CD4-positive, CD25-positive, alpha-beta regulatory T cell (primary cell): ENCODE data around the gene ATP6V0D1. TPM values are rescaled to one million over a fixed set of nuclear protein-coding genes. Genes with fewer than 3 reads are reported as not detected.
A peak's percentile ranks its signal among the peaks of the same experiment; 100 is the strongest.

ENCODE experiments used
- ATAC-seq, 2 donors: fragments of 150-1000 bp; cut with Tn5 transposase; one replicate each; pipeline ENCODE4 v1.10.0; 2021; ENCODE audit warnings: low read depth in 2 of 2, moderate number of reproducible peaks in 2 of 2, moderate library complexity in 1 of 2
- DNase-seq, 3 donors: peaks; one replicate each; pipeline versions ENCODE4 v3.0.0 to v3.0.0-alpha.2; 2012 to 2022; ENCODE audit warnings: mixed read lengths in 1 of 3
- H3K27ac ChIP-seq: one replicate; pipeline ENCODE4 v1.7.0; 2013; ENCODE audit warnings: mild to moderate bottlenecking, low read length; ENCODE audit not compliant: insufficient read depth, poor library complexity, severe bottlenecking
- H3K27me3 ChIP-seq: one replicate; pipeline ENCODE4 v1.7.0; 2013; ENCODE audit warnings: low read length; ENCODE audit not compliant: control insufficient read depth, insufficient read depth
- H3K36me3 ChIP-seq: one replicate; pipeline ENCODE4 v1.7.0; 2013; ENCODE audit warnings: mild to moderate bottlenecking, low read length, moderate library complexity; ENCODE audit not compliant: control insufficient read depth, insufficient read depth
- H3K4me1 ChIP-seq: 2 replicates; pipeline ENCODE4 v1.7.0; 2013; ENCODE audit warnings: mild to moderate bottlenecking, low read length; ENCODE audit not compliant: insufficient read depth, control insufficient read depth, poor library complexity, severe bottlenecking
- H3K4me3 ChIP-seq: one replicate; pipeline ENCODE4 v1.7.0; 2013; ENCODE audit warnings: low read depth, mild to moderate bottlenecking, low read length, moderate library complexity
- H3K9me3 ChIP-seq, 2 experiments: 1 replicate in 1 of 2; 2 replicates in 1 of 2; pipeline ENCODE4 v1.7.0; 2013; ENCODE audit warnings: low read length in 2 of 2, mild to moderate bottlenecking in 1 of 2, moderate library complexity in 1 of 2; ENCODE audit not compliant: control insufficient read depth in 2 of 2
- H3K27ac Mint-ChIP-seq, 3 donors: one replicate each; pipeline ENCODE4 v1.8.0; 2020 to 2022; ENCODE audit warnings: mild to moderate bottlenecking in 3 of 3, mixed read lengths in 3 of 3, moderate library complexity in 2 of 3
- H3K27me3 Mint-ChIP-seq: one replicate; pipeline ENCODE4 v1.8.0; 2022; ENCODE audit warnings: mild to moderate bottlenecking, mixed read lengths
- H3K36me3 Mint-ChIP-seq: one replicate; pipeline ENCODE4 v1.8.0; 2020; ENCODE audit warnings: mixed read lengths
- H3K4me1 Mint-ChIP-seq, 4 donors: one replicate each; pipeline ENCODE4 v1.8.0; 2020 to 2022; ENCODE audit warnings: mixed read lengths in 4 of 4, mild to moderate bottlenecking in 1 of 4
- H3K4me3 Mint-ChIP-seq, 4 donors: one replicate each; pipeline ENCODE4 v1.8.0; 2020 to 2022; ENCODE audit warnings: mild to moderate bottlenecking in 4 of 4, mixed read lengths in 4 of 4, moderate library complexity in 3 of 4
- H3K9me3 Mint-ChIP-seq, 7 donors: one replicate each; pipeline ENCODE4 v1.8.0; 2020 to 2022; ENCODE audit warnings: mixed read lengths in 7 of 7, mild to moderate bottlenecking in 3 of 7, moderate library complexity in 2 of 7
- polyA plus RNA-seq, 4 donors: library from polyadenylated mRNA; unstranded; fragments of 300-500 nt; fragmentation: Illumina TruSeq; gene quantifications; one replicate each; pipeline ENCODE4 v1.2.3, GENCODE V29; 2021
- total RNA-seq: library from RNA; stranded (reverse); gene quantifications from one replicate; pipeline ENCODE4 v1.2.3, GENCODE V29; 2022

ATP6V0D1 gene
- total and polyA plus RNA-seq, 5 donors from 2014 or later, result 92.5 to 141 (median 127) TPM

- DNase-seq (peak in 2 of 3 donors; percentile 7 to 16), ATAC-seq (peak in 1 of 2 donors; percentile 13)
- Histone ChIP-seq H3K27ac (no peak within 1 kb of the TSS), H3K36me3 (no peaks in the 10 kb centered on the region), H3K4me3 (no peak within 1 kb of the TSS), H3K27me3 (no peaks in the 10 kb centered on the region), H3K4me1 (peaks cover 18% of the 10 kb centered on the region), H3K9me3 (no peaks in the 10 kb centered on the region)
- Mint-ChIP-seq H3K27me3 (peaks cover 47% of the 10 kb centered on the region), H3K4me3 (peak within 1 kb of the TSS; percentile 22 to 62 (median 54)), H3K9me3 (peaks cover 0 to 1% (median 0%) of the 10 kb centered on the region in 7 donors), H3K36me3 (no peaks in the 10 kb centered on the region), H3K4me1 (peaks cover 0 to 18% (median 3%) of the 10 kb centered on the region in 4 donors), H3K27ac (no peak within 1 kb of the TSS)
Observed at GRCh38 chr16:67393111-67393787, 87.7 kb downstream of the ATP6V0D1 start, which contains the start of gene TPPP3. TPPP3 (minus strand) TSS chr16:67393498; CDS start chr16:67391111, 2,387 bp downstream.

- Histone ChIP-seq H3K4me3 (no peak overlapping the region), H3K27me3 (no peaks in the 10 kb centered on the region), H3K27ac (no peak overlapping the region), H3K36me3 (no peaks in the 10 kb centered on the region), H3K9me3 (no peaks in the 10 kb centered on the region), H3K4me1 (peaks cover 18% of the 10 kb centered on the region)
- Mint-ChIP-seq H3K4me1 (peaks cover 0 to 18% (median 3%) of the 10 kb centered on the region in 4 donors), H3K36me3 (no peaks in the 10 kb centered on the region), H3K27ac (no peak overlapping the region), H3K27me3 (peaks cover 45% of the 10 kb centered on the region), H3K9me3 (peaks cover 0 to 1% (median 0%) of the 10 kb centered on the region in 7 donors), H3K4me3 (peak overlapping the region in 2 of 4 donors; percentile 22 to 53)
- DNase-seq (no peak), ATAC-seq (no peak)
Observed at GRCh38 chr16:67392301-67393059, 88.5 kb downstream of the ATP6V0D1 start.

- Histone ChIP-seq H3K27me3 (no peaks in the 10 kb centered on the region), H3K4me1 (peaks cover 18% of the 10 kb centered on the region), H3K4me3 (no peak overlapping the region), H3K36me3 (no peaks in the 10 kb centered on the region), H3K9me3 (no peaks in the 10 kb centered on the region), H3K27ac (no peak overlapping the region)
- Mint-ChIP-seq H3K4me1 (peaks cover 0 to 15% (median 3%) of the 10 kb centered on the region in 4 donors), H3K27me3 (peaks cover 38% of the 10 kb centered on the region), H3K9me3 (peaks cover 0 to 1% (median 0%) of the 10 kb centered on the region in 7 donors), H3K27ac (peak overlapping the region in 1 of 3 donors; percentile 31), H3K36me3 (no peaks in the 10 kb centered on the region), H3K4me3 (peak overlapping the region in 1 of 4 donors; percentile 16)
- DNase-seq (no peak), ATAC-seq (no peak)
Observed at GRCh38 chr16:67391424-67392300, 89.3 kb downstream of the ATP6V0D1 start.

GRCh38 chr16:67390816-67391423, 90.0 kb downstream of the ATP6V0D1 start:
- H3K4me3 Mint-ChIP-seq, result no peak overlapping the region
- peaks cover 0 to 15% (median 3%) of the 10 kb centered on the region in 4 donors for H3K4me1 Mint-ChIP-seq
- no peaks in the 10 kb centered on the region for H3K27me3 ChIP-seq
- ATAC-seq (no peak), DNase-seq (no peak)
- H3K27ac ChIP-seq, result no peak overlapping the region
- H3K9me3 ChIP-seq, result no peaks in the 10 kb centered on the region
- H3K36me3 Mint-ChIP-seq, result no peaks in the 10 kb centered on the region
- H3K27me3 Mint-ChIP-seq, result peaks cover 36% of the 10 kb centered on the region
- H3K27ac Mint-ChIP-seq, result no peak overlapping the region
- no peak overlapping the region for H3K4me3 ChIP-seq
- H3K4me1 ChIP-seq, result peaks cover 18% of the 10 kb centered on the region
- H3K36me3 ChIP-seq, result no peaks in the 10 kb centered on the region
- H3K9me3 Mint-ChIP-seq, result peaks cover 0 to 1% (median 0%) of the 10 kb centered on the region in 7 donors

GRCh38 chr16:67389911-67390815, 90.8 kb downstream of the ATP6V0D1 start:
- Mint-ChIP-seq H3K27ac (no peak overlapping the region), H3K4me1 (peaks cover 0 to 12% (median 3%) of the 10 kb centered on the region in 4 donors), H3K4me3 (no peak overlapping the region), H3K36me3 (no peaks in the 10 kb centered on the region), H3K9me3 (peaks cover 0 to 1% (median 0%) of the 10 kb centered on the region in 7 donors), H3K27me3 (peaks cover 30% of the 10 kb centered on the region)
- DNase-seq (no peak), ATAC-seq (peak in 1 of 2 donors; percentile 7)
- H3K4me1 ChIP-seq, result peaks cover 18% of the 10 kb centered on the region
- no peaks in the 10 kb centered on the region for H3K27me3 ChIP-seq
- H3K9me3 ChIP-seq, result no peaks in the 10 kb centered on the region
- H3K36me3 ChIP-seq, result no peaks in the 10 kb centered on the region
- H3K4me3 ChIP-seq, result no peak overlapping the region
- H3K27ac ChIP-seq, result no peak overlapping the region

GRCh38 chr16:67388591-67388990, 92.4 kb downstream of the ATP6V0D1 start:
- DNase-seq (no peak), ATAC-seq (no peak)
- H3K9me3 Mint-ChIP-seq, result peaks cover 0 to 1% (median 0%) of the 10 kb centered on the region in 7 donors
- H3K27me3 Mint-ChIP-seq, result peaks cover 22% of the 10 kb centered on the region
- no peaks in the 10 kb centered on the region for H3K9me3 ChIP-seq
- H3K27ac ChIP-seq, result no peak overlapping the region
- peaks cover 0 to 5% (median 0%) of the 10 kb centered on the region in 4 donors for H3K4me1 Mint-ChIP-seq
- no peaks in the 10 kb centered on the region for H3K36me3 Mint-ChIP-seq
- no peak overlapping the region for H3K4me3 Mint-ChIP-seq
- peaks cover 5% of the 10 kb centered on the region for H3K4me1 ChIP-seq
- H3K36me3 ChIP-seq, result no peaks in the 10 kb centered on the region
- no peak overlapping the region for H3K27ac Mint-ChIP-seq
- H3K4me3 ChIP-seq, result no peak overlapping the region
- H3K27me3 ChIP-seq, result no peaks in the 10 kb centered on the region
